ENCODE results near the gene ALDH7A1. TPM values are rescaled to one million over a fixed set of nuclear protein-coding genes. Genes with fewer than 3 reads are reported as not detected.
A peak's percentile ranks its signal among the peaks of the same experiment; 100 is the strongest.
"Not testable (repeated sequence)": the region's sequence is repeated elsewhere in the genome, so short reads cannot be mapped to it uniquely, and the experiment has no call there.

The ALDH7A1 gene
- total and polyA plus RNA-seq, 12 donors = 19.5 to 65.7 (median 48.4) TPM

- ATAC-seq (peak; percentile 95 to 99 (median 97)), DNase-seq (peak; percentile 74 to 85)
- Histone ChIP-seq H3K27me3 (no peaks in the 10 kb centered on the region), H3K4me3 (peak within 1 kb of the TSS; percentile 85 to 100 (median 95)), H3K9me3 (peaks cover 0 to 4% (median 0%) of the 10 kb centered on the region in 11 donors), H3K36me3 (peaks cover 0 to 29% (median 15%) of the 10 kb centered on the region in 9 donors), H3K4me1 (peaks cover 13 to 46% (median 36%) of the 10 kb centered on the region in 9 donors), H3K27ac (peak within 1 kb of the TSS; percentile 30 to 92 (median 86))
- intact Hi-C loops (cut with DNase I) = loop anchor here in 3 of 10 donors (2.0 to 5.0 kb wide), 3 partner anchors 259 to 264 kb away; no protein-coding TSS in a partner anchor
- WGBS, 2 donors = 2% methylated on average over 74 to 79 of the region's 79 CpGs
- TF ChIP-seq, protein P1, sequence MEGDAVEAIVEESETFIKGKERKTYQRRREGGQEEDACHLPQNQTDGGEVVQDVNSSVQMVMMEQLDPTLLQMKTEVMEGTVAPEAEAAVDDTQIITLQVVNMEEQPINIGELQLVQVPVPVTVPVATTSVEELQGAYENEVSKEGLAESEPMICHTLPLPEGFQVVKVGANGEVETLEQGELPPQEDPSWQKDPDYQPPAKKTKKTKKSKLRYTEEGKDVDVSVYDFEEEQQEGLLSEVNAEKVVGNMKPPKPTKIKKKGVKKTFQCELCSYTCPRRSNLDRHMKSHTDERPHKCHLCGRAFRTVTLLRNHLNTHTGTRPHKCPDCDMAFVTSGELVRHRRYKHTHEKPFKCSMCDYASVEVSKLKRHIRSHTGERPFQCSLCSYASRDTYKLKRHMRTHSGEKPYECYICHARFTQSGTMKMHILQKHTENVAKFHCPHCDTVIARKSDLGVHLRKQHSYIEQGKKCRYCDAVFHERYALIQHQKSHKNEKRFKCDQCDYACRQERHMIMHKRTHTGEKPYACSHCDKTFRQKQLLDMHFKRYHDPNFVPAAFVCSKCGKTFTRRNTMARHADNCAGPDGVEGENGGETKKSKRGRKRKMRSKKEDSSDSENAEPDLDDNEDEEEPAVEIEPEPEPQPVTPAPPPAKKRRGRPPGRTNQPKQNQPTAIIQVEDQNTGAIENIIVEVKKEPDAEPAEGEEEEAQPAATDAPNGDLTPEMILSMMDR (IDR thresholded peaks at IDR 0.05) = peak; percentile 54 to 90 (median 72)
These were observed 5.9 kb upstream of the ALDH7A1 start, which contains the start of gene PHAX for GRCh38 chr5:126600631-126601511. PHAX (plus strand) TSS chr5:126600947; CDS start chr5:126600963, 16 bp downstream.

- 62 to 66% methylated on average over 15 of the region's 15 CpGs for WGBS, 2 donors
- peak in 1 of 2 donors; percentile 8 for DNase-seq
- peak in 2 of 8 donors; percentile 3 to 9 for ATAC-seq
- Histone ChIP-seq H3K36me3 (peaks cover 0 to 21% (median 7%) of the 10 kb centered on the region in 9 donors), H3K27ac (peak overlapping the region; percentile 30 to 92 (median 86)), H3K4me3 (peak overlapping the region in 9 of 10 donors; percentile 85 to 100 (median 96)), H3K4me1 (peaks cover 11 to 39% (median 31%) of the 10 kb centered on the region in 9 donors)
- not testable (repeated sequence) for H3K27me3 ChIP-seq, H3K9me3 ChIP-seq
- intact Hi-C loops (cut with DNase I) = loop anchor here in 5 of 10 donors (2.0 to 5.0 kb wide), 3 partner anchors 258 to 263 kb away; no protein-coding TSS in a partner anchor
These were observed 5.1 kb upstream of the ALDH7A1 start for GRCh38 chr5:126599971-126600630.

DNA sequence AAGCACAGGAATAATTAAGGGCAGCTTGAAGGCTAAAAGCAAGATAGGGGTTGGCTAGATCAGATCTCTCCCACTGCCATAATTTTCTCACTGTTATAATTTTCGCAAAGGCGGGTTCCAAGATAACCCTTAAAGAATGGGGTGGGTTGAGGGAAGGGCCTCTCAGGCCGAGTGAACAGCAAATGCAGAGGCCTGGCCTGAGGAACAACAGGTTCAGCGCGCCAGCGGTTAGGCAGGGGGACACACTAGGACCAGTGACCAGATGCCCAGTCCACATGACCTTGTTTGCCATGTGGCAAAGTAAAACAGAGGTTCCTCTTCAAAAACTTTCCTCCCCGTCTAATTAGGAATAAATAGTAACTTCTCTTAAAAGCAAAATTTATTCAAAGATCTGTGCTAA is 4.5 kb upstream of the ALDH7A1 start:
- peaks cover 0 to 6% (median 0%) of the 10 kb centered on the region in 11 donors for H3K9me3 ChIP-seq
- no peak for DNase-seq
- intact Hi-C loops (cut with DNase I) = loop anchor here in 2 of 10 donors (5.0 kb wide), 2 partner anchors 257 to 262 kb away; no protein-coding TSS in a partner anchor
- no peak overlapping the region for H3K4me3 ChIP-seq
- H3K27me3 ChIP-seq = no peaks in the 10 kb centered on the region
- peaks cover 0 to 15% (median 6%) of the 10 kb centered on the region in 9 donors for H3K36me3 ChIP-seq
- peaks cover 9 to 33% (median 29%) of the 10 kb centered on the region in 9 donors for H3K4me1 ChIP-seq
- ATAC-seq = no peak
- peak overlapping the region in 1 of 10 donors; percentile 64 for H3K27ac ChIP-seq
- WGBS, 2 donors = 97% methylated on average over 7 of the region's 7 CpGs
- TF ChIP-seq, protein P1 (IDR thresholded peaks at IDR 0.05) = no peak

DNA sequence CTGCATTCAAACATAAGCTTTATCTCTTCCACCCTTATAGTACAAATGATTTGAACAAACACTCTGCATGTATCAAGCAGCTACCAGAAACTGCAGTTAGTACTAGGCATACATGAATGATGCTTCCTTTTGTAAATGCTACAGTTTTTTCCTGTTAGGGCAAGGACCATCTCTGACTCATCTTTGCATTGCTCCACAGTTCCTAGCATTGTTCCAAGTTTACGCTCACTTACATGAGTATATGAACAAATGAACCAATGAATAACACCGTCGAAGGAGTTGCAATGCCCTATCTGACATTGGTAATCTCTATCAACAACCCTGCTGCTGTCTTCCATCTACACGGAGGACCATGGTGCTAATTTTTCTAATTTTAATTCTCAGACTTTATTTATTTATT is 2.1 kb upstream of the ALDH7A1 start:
- 83 to 87% methylated on average over 4 of the region's 4 CpGs for WGBS, 2 donors

More for the DNA sequence above, 2.1 kb upstream of the ALDH7A1 start:
- Histone ChIP-seq H3K27me3 (no peaks in the 10 kb centered on the region), H3K9me3 (peaks cover 0 to 6% (median 0%) of the 10 kb centered on the region in 11 donors), H3K27ac (no peak overlapping the region), H3K4me3 (no peak overlapping the region), H3K36me3 (peaks cover 0 to 6% (median 0%) of the 10 kb centered on the region in 9 donors), H3K4me1 (peaks cover 11 to 36% (median 24%) of the 10 kb centered on the region in 9 donors)
- ATAC-seq = no peak
- intact Hi-C loops (cut with DNase I) = loop anchor here in 2 of 10 donors (5.0 kb wide), 2 partner anchors 255 to 260 kb away; no protein-coding TSS in a partner anchor
- TF ChIP-seq, protein P1 (IDR thresholded peaks at IDR 0.05) = no peak
- no peak for DNase-seq
